Medulla oblongata (tissue), 1 donor: Measurements from ENCODE around the gene XRCC6.
"Not testable (repeated sequence)": the region's sequence is repeated elsewhere in the genome, so short reads cannot be mapped to it uniquely, and the experiment has no call there.

Experiments
- DNase-seq: peaks from one replicate; pipeline ENCODE4 v3.0.0-alpha.2; 2015; ENCODE audit errors: extremely low spot score

Gene XRCC6

DNA sequence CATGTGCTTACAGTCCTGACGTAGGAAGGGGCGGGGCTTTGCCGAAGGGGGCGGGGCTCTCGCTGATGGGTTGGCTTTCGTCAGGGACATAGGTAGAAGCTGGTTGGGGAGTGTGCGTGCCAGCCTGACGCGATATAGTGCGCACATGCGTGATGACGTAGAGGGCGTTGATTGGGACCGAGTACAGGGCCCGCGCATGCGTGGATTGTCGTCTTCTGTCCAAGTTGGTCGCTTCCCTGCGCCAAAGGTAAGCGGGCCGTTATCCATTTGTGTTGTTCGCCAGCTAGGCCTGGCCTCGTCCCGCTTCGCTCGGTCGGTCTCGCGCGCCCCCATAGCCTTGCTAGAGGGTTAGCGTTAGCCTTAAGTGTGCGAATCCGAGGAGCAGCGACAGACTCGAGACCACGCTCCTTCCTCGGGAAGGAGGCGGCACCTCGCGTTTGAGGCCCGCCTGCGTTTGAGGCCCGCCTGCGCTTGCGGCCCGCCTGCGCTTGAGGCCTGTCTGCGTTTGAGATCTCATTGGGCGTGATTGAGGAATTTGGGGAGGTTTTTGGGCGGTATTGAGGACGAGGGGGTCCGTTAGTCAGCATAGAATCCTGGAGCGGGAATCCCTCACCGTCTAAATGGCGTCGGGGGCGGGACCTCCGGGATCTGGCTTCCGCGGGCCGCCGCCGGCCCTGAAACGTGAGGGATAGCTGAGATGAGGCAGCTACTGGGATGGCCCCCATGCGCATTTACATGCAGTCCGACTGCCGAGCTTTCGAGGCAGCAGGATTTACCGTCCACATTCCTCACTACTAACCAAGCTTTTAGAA, at the start of gene XRCC6:
XRCC6 (plus strand) TSS at position 197 of the 812 bp plus-strand sequence. CDS start 710 bp downstream, outside the sequence.
- peak; percentile 100 for DNase-seq

DNA sequence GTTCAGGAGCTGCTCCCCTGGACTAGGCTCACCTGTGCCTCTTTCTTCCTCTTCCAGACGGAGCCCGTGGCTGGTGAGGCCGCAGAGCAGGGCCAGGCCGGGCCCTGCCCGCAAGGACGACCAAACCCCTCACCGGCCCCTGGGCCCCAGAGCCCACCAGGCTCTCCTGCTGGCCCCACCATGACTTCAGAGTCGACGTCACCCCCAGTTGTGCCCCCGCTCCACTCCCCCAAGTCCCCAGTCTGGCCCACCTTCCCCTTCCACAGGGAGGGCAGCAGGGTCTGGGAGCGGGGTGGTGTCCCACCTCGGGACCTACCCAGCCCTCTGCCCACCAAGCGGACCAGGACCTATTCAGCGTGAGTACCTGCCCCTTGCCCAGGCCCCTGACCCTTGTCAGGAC, 49.3 kb upstream of the XRCC6 start:
- DNase-seq, result no peak

DNA sequence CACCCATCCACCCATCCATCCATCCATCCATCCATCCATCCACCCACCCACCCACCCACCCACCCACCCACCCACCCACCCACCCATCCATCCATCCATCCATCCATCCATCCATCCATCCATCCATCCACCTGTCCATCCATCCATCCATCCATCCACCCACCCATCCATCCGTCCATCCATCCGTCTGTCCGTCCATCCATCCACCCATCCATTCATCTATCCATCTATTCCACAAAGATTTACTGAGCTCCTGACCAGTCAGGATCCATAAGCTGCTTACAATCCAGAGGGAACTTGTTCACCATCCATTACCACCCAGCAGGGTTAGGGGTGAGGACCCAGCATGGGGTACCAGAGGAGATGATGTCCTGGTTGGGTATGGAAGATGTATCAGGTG, 48.8 kb upstream of the XRCC6 start:
- not testable (repeated sequence) for DNase-seq

DNA sequence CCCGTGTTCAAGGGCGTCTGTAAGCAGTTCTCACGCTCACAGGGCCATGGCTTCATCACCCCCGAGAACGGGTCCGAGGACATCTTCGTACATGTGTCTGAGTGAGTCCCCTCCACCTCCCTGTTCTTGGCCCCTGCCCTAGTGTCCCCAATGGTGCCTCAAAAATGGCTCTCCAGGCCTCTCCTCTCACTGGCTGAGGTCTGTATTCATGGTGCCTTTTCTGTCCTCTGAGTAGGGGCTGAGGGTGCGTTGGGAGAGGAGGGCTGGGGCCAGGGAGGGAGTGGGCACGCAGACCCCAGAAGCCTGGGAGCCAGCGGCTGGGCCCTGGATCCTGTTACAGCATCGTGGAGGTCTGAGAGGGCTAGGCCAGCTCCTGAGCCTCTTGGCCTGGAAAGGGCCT, 47.4 kb upstream of the XRCC6 start:
- no peak for DNase-seq

DNA sequence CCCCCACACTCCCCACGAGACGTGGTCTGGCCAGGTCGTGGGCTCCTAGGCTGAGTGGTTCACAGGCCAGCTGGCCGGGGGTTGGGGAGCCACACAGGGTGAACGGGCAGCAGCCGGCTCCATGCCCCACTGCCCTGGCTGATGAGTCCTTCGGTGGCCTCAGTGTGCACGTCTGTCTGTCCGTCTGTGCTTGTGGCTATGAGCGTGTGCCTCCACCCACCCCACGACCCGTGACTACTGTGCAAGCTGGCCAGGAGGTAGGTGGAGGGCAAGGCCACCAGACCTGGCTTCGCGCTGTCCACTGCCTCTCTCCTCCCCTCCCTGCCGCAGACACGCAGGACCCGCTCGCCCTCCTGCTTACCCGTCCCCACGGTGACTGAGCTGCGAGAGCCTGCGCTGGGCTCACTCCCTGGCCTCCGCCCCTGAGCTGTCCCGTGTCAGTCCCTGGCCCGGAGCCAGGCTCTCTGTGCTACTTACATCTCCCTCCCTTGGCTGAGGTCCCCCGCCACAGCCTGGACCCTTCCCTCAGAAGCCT, 46.2 kb upstream of the XRCC6 start:
- peak; percentile 45 for DNase-seq

DNA sequence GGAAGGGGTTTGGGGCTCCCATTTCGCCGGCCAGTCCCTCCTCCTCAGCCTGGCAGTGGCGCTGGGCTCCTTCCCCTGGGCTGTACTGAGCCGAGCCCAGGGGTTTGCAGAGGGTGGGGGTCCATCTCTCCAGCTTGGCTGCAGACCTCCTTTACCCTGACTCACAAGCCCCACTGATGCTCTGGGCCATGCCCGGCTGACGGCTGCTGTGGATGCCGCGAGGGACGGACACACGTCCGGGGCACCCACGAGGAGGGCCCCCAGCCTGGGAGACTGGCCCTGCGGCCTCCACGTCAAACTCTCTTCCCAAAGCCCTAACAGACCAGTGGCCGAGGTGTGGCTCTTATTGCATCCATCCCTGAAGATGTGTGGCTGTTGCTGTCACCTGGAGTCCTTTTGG, 45.6 kb upstream of the XRCC6 start:
- DNase-seq, result no peak

DNA sequence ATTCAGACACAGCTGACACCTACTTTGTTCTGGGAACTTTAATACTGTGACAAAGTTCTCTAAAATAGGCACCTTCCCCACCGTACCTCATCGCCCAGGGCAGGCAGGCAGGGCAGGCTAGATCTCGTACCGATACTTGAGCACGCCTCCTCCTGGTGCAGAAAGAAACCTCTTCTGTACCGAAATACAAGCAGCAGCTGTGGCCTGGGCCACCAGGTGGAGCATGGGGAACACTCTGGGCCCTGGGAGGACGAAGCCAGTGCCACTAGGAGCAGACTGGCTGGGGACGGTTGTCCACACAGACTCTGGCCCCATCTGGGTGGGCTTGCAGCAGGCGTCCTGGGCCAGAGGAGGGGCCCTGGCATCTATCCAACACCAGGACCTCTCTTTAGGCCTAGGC, 44.2 kb upstream of the XRCC6 start:
- no peak for DNase-seq

DNA sequence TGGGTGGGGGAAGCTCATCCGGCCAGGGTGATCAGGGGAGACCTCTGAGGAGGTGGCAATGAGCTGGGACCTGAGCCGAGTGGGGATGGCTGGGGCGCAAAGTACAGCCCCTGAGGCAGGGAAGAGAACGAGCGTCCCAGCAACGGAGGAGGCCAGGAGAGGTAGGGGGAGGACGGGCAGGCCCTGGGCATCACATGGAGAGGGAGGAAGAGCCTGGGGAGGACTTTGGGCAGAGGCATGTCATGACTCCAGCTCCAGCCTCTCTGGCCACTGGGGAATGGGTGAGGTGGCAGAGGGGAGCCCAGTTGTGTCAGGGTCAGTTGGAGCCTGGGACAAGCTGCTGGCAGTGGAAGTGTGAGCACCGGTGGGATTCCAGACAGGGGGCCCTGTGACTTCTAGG, 43.0 kb upstream of the XRCC6 start:
- no peak for DNase-seq

DNA sequence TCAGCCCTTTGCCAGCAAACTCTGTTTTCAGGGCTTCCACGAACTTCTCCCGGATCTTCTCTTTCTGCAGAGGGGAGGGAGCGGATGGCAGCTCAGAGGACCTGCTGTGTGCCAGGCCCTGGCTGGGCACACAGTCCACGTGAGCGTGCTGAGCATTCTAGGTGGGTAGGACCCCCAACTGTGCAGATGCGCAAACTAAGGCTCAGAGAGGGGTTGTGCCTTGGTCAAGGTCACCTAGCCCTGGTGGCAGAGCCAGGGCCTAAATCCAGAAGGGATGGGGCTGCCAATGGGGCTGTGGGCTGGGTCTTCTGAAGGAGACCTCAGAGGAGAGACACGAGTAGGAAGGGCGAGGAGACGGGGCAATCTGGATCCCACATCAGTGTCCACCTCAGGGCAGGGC, 42.3 kb upstream of the XRCC6 start:
- DNase-seq, result no peak

DNA sequence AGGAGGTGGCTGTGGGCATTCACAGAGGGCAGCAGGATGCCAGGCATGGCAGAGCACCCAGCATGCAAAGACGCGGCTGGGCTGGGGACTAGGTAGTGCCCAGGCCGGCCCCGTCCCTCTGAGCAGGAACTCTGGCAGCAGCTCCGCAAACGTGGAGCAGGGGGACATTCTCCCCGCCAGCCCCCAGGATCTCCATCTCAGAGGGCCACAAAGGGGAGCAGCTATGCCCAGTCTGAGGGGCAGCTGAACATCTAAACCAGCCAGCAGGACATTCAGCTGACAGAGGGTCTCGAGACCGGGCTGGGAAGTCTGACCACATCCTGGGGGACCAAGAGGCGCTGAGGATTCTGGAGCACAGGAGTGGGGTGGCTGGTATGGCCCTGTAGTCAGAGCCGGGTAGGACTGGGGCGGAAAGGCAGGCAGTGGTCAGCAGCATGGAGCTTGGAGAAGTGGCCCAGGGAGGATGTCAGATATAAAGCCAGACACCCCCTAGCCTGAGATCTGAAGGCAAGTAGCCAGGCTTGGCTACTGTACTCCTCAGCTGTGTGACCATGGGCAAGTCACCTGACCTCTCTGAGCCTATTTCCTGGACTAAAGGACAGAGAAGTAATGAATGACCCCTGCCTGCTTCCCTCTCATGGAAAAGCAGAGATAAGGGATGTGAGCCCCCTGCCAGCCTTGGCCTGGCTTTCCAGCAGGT, 41.6 kb upstream of the XRCC6 start:
- DNase-seq, result no peak

DNA sequence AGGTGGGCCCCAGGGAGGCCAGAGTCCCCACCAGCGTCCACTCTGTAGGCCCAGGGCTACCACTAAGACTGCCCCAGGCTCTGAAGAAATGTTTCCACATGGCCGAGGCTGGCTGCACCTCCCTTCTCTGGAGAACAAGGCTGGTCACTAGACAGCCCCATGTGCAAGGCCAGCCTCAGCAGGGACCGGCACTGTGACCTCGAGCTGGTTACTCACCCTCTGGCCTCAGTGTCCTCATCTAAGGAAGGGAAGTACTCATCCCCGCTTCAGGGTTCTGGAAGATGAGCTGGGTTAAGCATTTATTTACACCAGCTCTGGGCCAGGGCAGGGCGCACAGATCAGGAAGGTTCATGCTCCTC, 41.1 kb upstream of the XRCC6 start:
- DNase-seq, result no peak

DNA sequence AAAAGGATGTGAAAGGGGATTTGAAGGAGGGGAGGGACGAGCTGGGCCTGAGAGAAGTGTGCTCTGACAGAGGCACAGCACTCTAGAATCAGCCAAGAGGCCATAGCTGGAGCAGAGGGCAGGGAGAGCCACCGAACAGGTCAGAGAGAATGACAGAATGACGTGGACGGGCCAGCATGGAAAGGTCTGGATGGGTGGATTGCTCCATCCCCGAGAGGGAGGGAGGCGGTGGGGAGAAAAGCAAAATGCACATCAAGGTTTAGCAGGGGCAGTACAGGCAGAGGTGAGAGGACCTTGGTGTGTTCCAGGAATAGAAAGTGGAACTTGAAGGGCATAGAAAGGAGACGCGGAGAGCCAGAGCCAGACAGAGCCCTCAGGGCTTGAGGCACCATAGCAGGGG, 38.4 kb upstream of the XRCC6 start:
- no peak for DNase-seq

DNA sequence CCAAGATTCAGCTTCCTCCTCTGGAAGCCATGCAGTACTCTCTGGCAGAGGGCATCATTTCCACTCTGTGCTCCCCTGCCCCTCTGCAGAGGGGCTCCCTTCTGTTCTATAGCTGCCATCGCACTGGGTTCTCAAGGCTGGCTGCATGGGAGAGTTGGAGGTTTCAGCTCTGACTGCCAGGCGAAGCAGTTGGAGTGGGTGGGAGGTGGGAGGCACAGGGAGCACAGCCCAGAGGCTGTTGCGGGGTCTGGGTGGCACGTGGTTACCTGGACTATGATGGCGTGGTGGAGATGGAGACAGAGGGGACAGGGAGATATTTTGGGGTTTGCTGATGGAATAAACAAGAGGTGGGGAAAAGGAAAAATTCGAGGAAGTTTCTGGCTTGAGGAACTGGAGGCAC, 36.2 kb upstream of the XRCC6 start:
- DNase-seq, result no peak

DNA sequence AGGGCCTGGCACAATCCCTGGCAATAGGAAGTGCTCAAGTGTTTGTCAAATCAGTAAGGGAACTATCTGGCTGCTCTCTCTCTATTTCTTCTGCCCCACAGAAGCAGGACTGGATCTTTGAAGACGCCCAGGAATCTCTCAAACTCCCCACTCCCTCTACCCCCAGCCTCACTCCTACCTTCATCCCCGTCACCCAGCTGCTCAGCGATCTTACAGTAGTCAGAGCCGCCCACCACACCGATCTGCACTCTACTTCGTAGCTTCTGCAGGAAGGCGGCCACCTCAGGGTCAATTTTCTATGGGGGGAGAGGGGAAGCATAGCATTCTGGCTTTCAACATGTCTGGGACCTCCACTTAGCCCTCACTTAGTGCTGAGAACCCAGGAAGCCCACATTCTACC, 35.2 kb upstream of the XRCC6 start:
- no peak for DNase-seq

DNA sequence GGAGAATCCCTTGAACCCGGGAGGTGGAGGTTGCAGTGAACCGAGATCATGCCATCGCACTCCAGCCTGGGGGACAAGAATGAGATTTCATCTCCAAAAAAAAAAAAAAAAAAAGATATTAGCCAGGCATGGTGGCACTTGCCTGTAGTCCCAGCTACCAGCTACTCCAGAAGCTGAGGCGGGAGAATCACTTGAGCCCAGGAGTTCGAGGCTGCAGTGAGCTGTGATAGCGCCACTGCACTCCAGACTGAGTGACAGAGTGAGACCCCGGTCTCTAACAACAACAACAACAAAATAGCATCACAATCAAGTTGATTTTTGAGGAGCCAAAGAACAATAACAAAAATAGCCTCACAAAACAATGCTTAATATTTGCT, 33.8 kb upstream of the XRCC6 start:
- no peak for DNase-seq

DNA sequence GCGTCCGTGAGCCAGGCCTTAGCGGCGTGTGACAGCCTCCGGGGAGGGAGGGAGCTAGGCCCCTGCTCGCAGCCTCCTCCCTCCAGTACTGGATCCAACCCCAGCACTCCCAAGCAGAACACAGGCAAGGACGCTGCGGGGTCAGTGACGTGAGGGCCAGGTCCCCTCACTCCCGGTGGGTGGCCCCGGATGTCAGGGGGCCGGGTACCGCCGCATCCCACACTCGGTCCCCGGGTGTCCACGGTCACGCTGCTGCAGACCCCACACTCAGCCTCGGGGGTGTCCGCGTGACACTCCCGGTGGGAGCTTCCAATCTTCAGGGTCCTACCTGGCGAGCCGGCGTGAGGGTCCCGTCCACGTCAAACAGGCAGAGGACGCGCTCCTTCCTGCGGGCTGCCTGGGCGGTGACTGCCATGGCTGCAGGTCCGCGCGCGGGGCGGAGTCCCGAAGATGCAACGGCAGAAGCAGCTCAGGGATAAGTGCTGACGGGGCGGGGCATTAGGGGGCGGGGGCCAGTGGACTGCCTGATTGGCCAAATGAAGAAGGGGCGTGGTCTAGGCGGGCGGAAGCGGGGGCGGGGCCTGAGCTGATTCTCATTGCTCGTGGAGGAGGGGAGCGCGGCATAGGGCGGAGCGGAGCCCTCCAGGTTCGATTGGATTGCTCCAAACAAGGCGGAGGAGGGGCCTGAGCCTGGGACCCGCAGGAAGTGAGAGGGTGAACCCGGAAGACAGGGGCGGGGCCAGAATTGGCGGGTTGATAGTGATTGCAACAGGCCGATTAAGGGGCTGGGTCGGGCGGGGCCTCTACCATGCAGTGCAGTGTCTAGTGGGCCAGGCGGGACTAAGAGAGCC, 31.5 kb upstream of the XRCC6 start, which contains the start of gene PMM1:
PMM1 (minus strand) TSS at position 450 of the 851 bp plus-strand sequence; CDS start at position 415, 35 bp downstream.
- peak; percentile 99 for DNase-seq

DNA sequence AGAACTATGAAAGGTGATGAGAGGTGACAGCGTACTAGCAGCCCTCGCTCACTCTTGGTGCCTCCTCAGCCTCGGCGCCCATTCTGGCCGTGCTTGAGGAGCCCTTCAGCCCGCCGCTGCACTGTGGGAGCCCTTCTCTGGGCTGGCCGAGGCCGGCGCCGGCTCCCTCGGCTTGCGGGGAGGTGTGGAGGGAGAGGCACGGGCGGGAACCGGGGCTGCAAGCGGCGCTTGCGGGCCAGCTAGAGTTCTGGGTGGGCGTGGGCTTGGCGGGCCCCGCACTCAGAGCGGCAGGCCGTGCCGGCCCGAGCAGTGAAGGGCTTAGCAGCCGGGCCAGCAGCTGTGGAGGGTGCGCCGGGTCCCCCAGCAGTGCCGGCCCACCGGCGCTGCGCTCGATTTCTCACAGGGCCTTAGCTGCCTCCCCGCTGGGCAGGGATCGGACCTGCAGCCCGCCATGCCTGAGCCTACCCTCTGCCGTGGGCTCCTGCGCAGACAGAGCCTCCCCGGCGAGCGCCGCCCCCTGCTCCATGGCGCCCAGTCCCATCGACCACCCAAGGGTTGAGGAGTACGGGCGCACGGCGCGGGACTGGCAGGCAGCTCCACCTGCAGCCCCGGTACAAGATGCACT, 27.6 kb upstream of the XRCC6 start:
- DNase-seq, result not testable (repeated sequence)

DNA sequence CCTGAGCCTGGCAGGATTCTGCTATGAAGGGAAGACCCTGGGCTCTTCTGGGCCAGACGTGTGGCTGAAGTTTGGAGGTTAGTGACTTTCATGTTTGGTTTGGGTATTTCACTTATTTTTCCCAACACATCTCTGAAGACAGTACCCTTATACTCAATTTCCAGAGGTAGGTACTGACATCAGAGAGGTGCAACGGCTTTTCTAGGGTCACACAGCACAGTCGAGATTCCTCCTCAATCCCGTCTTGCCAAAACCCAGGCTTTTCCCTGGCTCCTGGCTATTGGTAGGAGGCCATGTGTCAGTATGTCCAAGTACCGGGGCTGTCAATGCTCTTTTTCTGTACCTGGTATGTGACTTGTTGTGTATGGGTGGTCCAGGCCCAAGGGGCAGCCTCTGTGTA, 25.4 kb upstream of the XRCC6 start:
- DNase-seq, result no peak

DNA sequence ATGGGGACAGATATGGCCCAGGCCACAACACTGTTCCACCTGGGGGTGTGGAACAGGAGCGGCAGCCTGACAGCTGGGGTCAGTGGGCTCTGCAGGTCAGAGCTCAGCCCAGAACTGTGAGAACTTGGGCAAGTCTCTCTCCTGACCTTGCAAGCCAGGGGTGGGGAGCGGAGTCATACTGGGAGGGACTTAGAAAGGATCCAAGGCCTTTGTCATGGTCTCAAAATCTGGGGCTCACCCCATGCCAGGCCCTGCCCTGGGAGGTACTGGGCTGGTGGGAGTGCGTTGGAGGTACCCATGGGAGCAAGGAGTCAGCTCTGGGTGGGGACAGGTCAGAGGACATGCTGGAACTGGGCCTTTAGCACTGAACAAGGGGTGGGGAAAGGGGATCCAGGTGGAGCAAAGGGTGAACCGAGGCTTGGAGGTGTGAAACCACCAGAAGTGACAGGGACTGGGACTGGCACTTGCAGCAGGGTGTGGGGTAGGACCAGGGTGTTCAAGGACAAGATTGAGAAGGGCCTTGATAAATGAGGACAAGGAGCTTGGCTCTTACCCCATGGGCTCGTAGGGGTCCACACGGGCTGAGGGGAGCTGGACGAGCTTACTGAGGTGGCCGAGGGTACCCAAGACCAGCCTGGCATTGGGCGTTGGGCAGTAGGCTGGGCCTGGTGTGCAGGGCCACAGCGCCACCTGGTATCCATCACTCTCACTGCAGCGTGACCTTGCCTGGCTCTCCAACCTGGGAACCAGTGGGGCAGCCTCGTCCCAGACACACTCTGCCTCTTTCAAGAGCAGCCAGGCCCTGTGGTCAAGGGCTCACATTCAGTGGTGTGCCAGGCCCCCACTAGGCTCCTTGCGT, 24.1 kb upstream of the XRCC6 start:
- peak; percentile 63 for DNase-seq

DNA sequence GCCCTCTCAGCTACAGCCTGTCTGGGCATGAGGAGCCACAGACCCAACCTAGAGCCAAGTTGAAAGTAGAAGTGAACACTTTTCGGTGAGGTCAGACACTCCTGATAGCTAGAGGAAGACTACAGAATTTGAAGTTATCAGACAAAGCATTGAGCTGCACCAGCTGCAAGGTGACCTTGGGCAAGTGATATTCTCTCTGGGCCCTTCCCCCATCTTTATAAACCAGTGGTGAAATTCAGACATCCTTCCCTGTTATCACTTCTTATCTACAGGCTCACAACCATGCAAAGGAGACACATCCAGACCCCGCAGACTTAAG, 23.5 kb upstream of the XRCC6 start:
- no peak for DNase-seq

DNA sequence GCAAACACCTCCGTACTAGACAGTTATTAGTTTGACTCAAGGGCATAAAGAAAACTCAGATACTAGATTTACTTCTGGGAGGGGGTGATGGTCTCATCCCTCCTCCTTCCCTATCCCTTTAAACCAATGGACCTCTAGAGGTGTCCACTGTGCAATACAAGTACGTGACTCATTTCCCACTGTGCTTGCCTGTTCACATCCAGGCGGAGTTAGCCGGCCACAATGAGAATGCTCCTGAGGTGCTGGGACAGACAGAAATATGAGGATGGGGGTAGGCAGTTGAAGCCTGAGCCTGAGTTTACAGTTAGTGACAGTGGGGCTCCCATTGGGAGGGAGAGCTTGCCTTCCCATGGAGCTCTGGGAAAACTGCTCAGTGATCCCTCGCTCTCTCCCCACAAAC, 23.0 kb upstream of the XRCC6 start:
- DNase-seq, result no peak
